T-helper 2 cell treated with Interferon-gamma antibody and Interleukin-4, amounts not matched to agents 5 μg/mL and 100 μg/mL, for 36 hours (primary cell): ENCODE results near the gene ATP1A2.

Experiments
- DNase-seq: peaks from one replicate; pipeline ENCODE4 v3.0.0; 2021; ENCODE audit warnings: low spot score
- H3K27ac Mint-ChIP-seq: one replicate; pipeline ENCODE4 v1.8.0; 2021; ENCODE audit warnings: mild to moderate bottlenecking, mixed read lengths
- H3K27me3 Mint-ChIP-seq: one replicate; pipeline ENCODE4 v1.8.0; 2021; ENCODE audit warnings: low read depth, mixed read lengths
- H3K36me3 Mint-ChIP-seq: one replicate; pipeline ENCODE4 v1.8.0; 2021; ENCODE audit warnings: low read depth, mixed read lengths
- H3K4me1 Mint-ChIP-seq: one replicate; pipeline ENCODE4 v1.8.0; 2021; ENCODE audit warnings: low read depth, mixed read lengths
- H3K4me3 Mint-ChIP-seq: one replicate; pipeline ENCODE4 v1.8.0; 2022; ENCODE audit warnings: mild to moderate bottlenecking, moderate library complexity, mixed read lengths
- H3K9me3 Mint-ChIP-seq: one replicate; pipeline ENCODE4 v1.8.0; 2021; ENCODE audit warnings: mixed read lengths

ATP1A2 gene

GRCh38 chr1:160092366-160093068 lies 23.0 kb upstream of the ATP1A2 start:
- Mint-ChIP-seq H3K36me3 (peaks cover 11% of the 10 kb centered on the region), H3K4me3 (no peak overlapping the region), H3K27me3 (no peaks in the 10 kb centered on the region), H3K4me1 (peaks cover 17% of the 10 kb centered on the region), H3K9me3 (no peaks in the 10 kb centered on the region), H3K27ac (no peak overlapping the region)
- DNase-seq: no peak

- no peak for DNase-seq
- H3K27ac Mint-ChIP-seq: no peak overlapping the region
- H3K27me3 Mint-ChIP-seq: no peaks in the 10 kb centered on the region
- no peak overlapping the region for H3K4me3 Mint-ChIP-seq
- H3K4me1 Mint-ChIP-seq: peaks cover 21% of the 10 kb centered on the region
- H3K36me3 Mint-ChIP-seq: peaks cover 11% of the 10 kb centered on the region
- no peaks in the 10 kb centered on the region for H3K9me3 Mint-ChIP-seq
These were observed 22.5 kb upstream of the ATP1A2 start for GRCh38 chr1:160093069-160093395.

- Mint-ChIP-seq H3K27me3 (no peaks in the 10 kb centered on the region), H3K27ac (no peak overlapping the region), H3K4me3 (no peak overlapping the region), H3K36me3 (peaks cover 11% of the 10 kb centered on the region), H3K4me1 (peaks cover 21% of the 10 kb centered on the region), H3K9me3 (no peaks in the 10 kb centered on the region)
- DNase-seq: no peak
These were observed 21.8 kb upstream of the ATP1A2 start for GRCh38 chr1:160093624-160094290.

DNA sequence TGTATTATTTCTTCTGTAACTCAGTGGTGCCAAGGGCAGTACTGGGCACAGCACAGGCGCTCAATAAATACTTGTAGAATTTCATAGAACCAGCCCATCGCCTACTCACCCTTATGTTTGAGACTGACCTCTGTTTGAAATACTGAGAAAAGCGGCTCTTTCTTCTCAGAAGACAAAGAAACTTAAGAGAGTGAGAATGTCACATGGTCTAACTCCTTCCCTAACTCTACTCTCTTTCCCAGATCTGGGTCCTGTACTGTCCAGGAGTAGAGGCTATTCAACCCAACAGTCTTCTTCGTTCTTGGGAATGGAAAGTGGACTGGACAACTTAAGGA lies 21.3 kb upstream of the ATP1A2 start:
- Mint-ChIP-seq H3K4me3 (no peak overlapping the region), H3K36me3 (peaks cover 11% of the 10 kb centered on the region), H3K27ac (no peak overlapping the region), H3K4me1 (peaks cover 22% of the 10 kb centered on the region), H3K27me3 (no peaks in the 10 kb centered on the region), H3K9me3 (no peaks in the 10 kb centered on the region)
- DNase-seq: no peak

DNA sequence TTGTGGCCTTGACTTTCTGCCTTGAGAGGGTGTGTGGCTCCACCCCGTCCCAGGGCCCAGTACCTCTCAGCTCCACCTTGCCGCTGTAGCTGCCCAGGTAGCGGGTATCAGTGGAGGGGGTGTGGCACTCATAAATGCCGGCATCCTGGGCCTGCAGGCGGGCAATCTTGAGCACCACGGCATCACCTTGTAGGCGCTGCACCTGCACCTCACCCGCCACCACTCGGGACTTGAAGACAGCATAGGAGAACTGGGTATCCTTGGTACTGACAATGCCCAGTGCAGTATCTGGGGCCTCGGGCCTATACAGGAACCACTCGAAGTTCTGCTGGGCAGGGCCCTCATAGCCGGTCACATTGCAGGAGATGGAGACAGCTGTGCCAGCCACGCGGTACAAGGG lies 20.8 kb upstream of the ATP1A2 start:
- Mint-ChIP-seq H3K27ac (no peak overlapping the region), H3K4me1 (peaks cover 27% of the 10 kb centered on the region), H3K27me3 (no peaks in the 10 kb centered on the region), H3K4me3 (no peak overlapping the region), H3K9me3 (no peaks in the 10 kb centered on the region), H3K36me3 (peaks cover 11% of the 10 kb centered on the region)
- no peak for DNase-seq

DNA sequence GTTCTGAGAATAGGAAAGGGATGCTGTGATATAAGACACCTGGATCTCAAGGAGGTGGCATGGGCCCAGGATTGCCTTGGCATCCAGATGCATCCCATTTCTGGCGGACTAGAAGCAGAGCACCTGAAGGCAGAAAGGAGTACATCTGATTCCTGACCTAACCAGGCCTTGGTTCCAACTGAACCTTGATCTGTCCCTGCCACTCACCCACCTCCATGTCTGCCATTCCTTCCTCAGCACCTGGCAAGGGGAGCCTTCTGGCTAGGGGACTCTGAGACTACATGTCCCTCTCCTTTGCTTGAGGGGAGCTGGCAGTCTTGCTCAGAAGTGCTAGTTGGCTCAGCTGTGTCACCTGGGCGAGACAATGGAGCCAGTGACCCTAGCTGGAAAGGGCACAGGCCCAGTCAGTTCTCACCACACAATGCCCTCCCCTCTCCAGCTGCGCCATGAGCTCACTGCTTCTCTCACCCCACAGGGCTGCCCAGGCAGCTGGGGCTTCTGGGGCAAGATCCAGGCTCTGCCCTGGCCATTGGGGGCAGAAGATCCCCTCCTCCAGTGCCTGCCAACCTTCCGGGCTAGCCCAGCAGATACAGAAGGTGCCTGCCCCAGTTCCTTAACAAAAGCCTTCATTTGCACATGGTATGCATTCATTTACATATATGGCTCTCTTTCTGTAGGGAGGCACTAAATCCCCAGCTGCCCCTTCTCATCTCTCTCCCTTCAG lies 20.0 kb upstream of the ATP1A2 start:
- Mint-ChIP-seq H3K27me3 (no peaks in the 10 kb centered on the region), H3K36me3 (peaks cover 11% of the 10 kb centered on the region), H3K4me1 (peaks cover 27% of the 10 kb centered on the region), H3K27ac (peak overlapping the region; percentile 11), H3K4me3 (peak overlapping the region; percentile 90), H3K9me3 (no peaks in the 10 kb centered on the region)
- no peak for DNase-seq

DNA sequence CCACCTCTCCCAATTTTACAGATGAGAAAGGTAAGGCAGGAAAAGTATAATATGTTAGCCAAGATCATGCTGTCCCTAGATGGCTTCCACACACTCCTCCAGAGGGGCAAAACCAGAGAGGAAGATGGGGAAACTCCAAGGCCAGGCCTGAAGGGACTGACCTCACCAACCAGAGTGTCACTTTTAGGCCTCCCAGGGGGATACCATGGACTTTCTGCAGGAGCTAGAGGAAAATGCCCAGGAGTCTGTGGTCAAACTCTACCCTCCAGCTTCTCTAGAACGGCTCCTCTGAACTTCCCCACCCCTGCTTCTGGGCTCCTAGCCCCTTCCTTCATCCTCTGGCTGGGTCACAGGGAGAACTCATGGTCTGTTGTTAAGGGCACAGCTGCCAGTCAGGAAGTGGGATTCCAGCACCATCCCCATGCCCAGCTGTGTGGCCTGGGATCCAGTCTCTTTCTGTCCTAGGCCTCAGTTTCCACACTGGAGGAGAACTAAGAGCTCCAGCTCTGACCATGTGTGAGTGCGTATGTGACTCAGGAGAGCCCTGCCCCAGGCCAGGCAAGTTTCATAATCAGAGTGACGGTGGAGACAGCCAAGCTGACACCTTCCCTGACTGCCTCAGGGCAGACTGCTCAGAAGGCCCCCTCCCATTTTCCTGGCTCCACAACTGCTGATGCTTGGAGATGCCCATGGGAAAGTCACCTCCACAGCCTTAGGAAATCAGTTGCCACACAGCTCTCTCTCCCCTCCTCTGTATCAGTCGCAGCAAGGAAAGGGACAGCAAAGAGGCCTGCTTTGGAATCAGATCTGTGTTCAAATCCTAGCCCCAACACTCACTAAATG lies 19.1 kb upstream of the ATP1A2 start:
- Mint-ChIP-seq H3K4me1 (peaks cover 33% of the 10 kb centered on the region), H3K9me3 (no peaks in the 10 kb centered on the region), H3K36me3 (peaks cover 8% of the 10 kb centered on the region), H3K4me3 (peak overlapping the region; percentile 90), H3K27ac (peak overlapping the region; percentile 11), H3K27me3 (no peaks in the 10 kb centered on the region)
- DNase-seq: no peak

DNA sequence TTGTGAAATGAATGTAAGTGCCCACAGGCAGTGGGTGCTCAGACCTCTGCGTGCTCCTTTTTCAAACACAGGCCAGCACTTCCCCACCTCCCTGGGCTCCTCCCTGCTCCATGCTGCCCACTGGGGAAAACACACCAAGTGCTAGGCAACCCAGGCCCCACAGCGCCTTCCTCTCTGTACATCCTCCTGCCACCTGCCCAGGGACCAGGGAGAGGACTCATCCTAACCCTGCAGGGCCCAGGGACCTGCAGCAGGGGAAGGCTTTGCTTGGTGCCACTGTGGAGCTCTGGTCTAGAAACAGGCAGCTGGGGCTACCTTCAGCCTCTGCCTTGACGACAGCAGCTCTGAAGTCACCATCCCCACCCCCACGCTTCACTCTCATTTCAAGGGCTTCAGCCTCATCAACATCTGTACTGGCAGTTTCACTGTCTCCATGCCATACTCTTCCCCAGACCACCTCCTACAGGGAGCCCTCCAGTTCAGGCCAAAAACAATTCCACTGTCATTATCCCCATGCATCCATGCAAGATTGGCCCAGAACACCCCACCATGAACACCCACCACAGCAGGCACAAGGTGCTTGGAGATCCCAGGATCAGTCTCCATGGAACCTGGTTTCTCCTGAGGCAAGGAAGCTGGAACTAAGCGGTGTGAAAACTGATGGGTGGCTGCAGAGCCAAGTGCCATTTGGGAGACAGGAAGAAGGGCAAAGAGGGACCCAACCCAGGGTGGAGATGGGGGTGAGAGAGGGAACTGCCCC lies 18.2 kb upstream of the ATP1A2 start:
- Mint-ChIP-seq H3K27ac (peak overlapping the region; percentile 85), H3K27me3 (no peaks in the 10 kb centered on the region), H3K4me3 (peak overlapping the region; percentile 90), H3K9me3 (no peaks in the 10 kb centered on the region), H3K36me3 (peaks cover 5% of the 10 kb centered on the region), H3K4me1 (peaks cover 33% of the 10 kb centered on the region)
- DNase-seq: peak; percentile 49

GRCh38 chr1:160097911-160098851 lies 17.4 kb upstream of the ATP1A2 start, which contains the start of gene IGSF8:
IGSF8 (minus strand) TSS chr1:160098619; CDS start chr1:160098472, 147 bp downstream.
- peaks cover 4% of the 10 kb centered on the region for H3K36me3 Mint-ChIP-seq
- peak within 1 kb of the TSS; percentile 90 for H3K4me3 Mint-ChIP-seq
- peaks cover 31% of the 10 kb centered on the region for H3K4me1 Mint-ChIP-seq
- peak within 1 kb of the TSS; percentile 90 for H3K27ac Mint-ChIP-seq
- DNase-seq: peak; percentile 85
- no peaks in the 10 kb centered on the region for H3K27me3 Mint-ChIP-seq
- H3K9me3 Mint-ChIP-seq: no peaks in the 10 kb centered on the region

DNA sequence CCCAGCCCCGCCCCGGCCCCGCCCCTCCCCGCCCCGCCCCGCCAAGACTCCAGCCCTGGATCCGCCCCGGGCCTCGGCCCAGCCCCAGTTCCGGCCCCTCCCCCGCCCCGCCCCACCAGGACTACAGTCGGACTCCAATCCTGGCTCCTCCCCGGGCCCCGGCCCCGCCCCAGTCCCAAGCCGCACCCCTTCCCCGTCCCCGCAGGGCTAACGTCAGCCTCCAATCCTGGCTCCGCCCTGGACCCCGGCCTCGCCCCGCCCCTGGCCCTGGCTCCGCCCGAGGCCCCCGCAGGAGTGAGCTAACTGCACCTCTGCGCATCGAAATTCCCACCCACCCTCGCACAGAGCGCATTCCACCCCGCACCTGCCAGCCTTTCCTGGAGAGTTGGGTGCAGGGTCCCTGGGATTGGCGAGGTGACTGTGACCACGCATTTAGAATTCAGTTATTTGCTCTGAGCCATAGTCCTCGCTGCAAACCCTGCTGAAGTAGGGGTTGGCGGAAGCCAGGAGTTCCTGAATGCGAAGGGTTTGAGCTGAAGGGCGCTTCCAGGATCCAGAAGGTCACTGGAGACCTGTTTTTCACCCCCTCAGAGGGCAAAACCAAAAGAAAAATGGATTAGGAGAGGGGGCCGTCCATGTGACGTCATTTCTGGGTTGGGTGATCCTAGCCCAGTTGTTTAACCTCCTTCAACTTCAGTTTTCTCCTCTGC lies 16.6 kb upstream of the ATP1A2 start:
- Mint-ChIP-seq H3K4me1 (peaks cover 29% of the 10 kb centered on the region), H3K36me3 (peaks cover 2% of the 10 kb centered on the region), H3K27me3 (no peaks in the 10 kb centered on the region), H3K4me3 (peak overlapping the region; percentile 82), H3K9me3 (no peaks in the 10 kb centered on the region), H3K27ac (peak overlapping the region; percentile 90)
- DNase-seq: peak; percentile 92

GRCh38 chr1:160099716-160100375 lies 15.7 kb upstream of the ATP1A2 start:
- Mint-ChIP-seq H3K36me3 (no peaks in the 10 kb centered on the region), H3K27ac (peak overlapping the region; percentile 90), H3K4me1 (peaks cover 29% of the 10 kb centered on the region), H3K27me3 (no peaks in the 10 kb centered on the region), H3K4me3 (no peak overlapping the region), H3K9me3 (no peaks in the 10 kb centered on the region)
- DNase-seq: no peak
